Gastrocnemius medialis (tissue), 4 donors: ENCODE results near the gene DSCAML1.

ENCODE experiments used
- POLR2A ChIP-seq, 2 donors: fragments of 450-650 bp; IDR thresholded peaks; one replicate each; pipeline ENCODE4 v1.6.1; 2017; ENCODE audit warnings: antibody characterized with exemption in 2 of 2, mild to moderate bottlenecking in 2 of 2, moderate library complexity in 2 of 2
- TF ChIP-seq, protein P1 (sequence below), 5 experiments: fragments of 450-650 bp in 3 of 5; fragments of 200-600 bp in 2 of 5; sonication (generic) in 2 of 5; IDR thresholded peaks in 4 of 5; conservative IDR thresholded peaks in 1 of 5; 1 replicate in 4 of 5; 2 replicates in 1 of 5; pipeline ENCODE4 v1.5.1; 2016 to 2019; ENCODE audit warnings: antibody characterized with exemption in 5 of 5, mild to moderate bottlenecking in 3 of 5, moderate library complexity in 3 of 5

DNA sequence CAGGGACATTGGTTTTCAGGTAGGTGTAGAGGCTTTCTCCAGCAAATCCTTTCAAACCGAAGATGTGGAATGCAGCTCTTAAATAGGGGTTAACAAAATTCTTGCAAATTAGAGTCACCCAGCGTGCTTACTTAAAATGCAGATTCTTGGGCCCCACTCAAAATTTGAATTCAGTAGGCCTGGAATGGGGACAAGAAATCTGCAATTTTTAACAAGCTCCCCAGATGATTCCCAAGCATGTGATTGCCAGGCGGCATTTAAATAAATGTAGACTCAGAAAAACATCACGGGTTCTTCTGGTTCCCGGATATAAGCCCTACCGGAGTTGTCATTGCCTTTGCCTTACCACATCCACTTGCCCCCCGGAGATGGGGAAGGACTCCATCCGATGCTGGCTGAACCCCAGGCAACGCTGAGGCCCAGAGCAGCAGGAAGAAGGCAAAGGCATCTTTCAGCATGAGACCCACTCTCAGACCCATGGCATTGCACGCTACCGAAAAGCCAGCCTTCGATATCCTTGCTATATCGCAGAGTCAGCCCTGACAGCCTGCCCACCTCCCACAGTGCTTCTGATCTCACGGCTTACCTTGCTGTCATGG, 134.2 kb downstream of the DSCAML1 start:
- TF ChIP-seq POLR2A (IDR thresholded peaks at IDR 0.05) = no peak
- TF ChIP-seq, protein P1, sequence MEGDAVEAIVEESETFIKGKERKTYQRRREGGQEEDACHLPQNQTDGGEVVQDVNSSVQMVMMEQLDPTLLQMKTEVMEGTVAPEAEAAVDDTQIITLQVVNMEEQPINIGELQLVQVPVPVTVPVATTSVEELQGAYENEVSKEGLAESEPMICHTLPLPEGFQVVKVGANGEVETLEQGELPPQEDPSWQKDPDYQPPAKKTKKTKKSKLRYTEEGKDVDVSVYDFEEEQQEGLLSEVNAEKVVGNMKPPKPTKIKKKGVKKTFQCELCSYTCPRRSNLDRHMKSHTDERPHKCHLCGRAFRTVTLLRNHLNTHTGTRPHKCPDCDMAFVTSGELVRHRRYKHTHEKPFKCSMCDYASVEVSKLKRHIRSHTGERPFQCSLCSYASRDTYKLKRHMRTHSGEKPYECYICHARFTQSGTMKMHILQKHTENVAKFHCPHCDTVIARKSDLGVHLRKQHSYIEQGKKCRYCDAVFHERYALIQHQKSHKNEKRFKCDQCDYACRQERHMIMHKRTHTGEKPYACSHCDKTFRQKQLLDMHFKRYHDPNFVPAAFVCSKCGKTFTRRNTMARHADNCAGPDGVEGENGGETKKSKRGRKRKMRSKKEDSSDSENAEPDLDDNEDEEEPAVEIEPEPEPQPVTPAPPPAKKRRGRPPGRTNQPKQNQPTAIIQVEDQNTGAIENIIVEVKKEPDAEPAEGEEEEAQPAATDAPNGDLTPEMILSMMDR (IDR thresholded peaks at IDR 0.05 in 4 of 5, conservative IDR thresholded peaks at IDR 0.05 in 1 of 5) = no peak
